RWPE2 (cell line): ENCODE results near the gene ARHGEF37.

Experiments used
- ATAC-seq: fragments of 200-7000 bp; cut with Tn5 transposase; 3 replicates; pipeline ENCODE4 v1.9.1; 2021; ENCODE audit warnings: low read depth
- DNase-seq: peaks from one replicate; pipeline ENCODE4 v3.0.0-alpha.2; 2020; ENCODE audit warnings: low spot score
- H3K27ac ChIP-seq: fragments of 450-650 bp; 2 replicates; pipeline ENCODE4 v1.5.1; 2017; ENCODE audit warnings: mild to moderate bottlenecking; ENCODE audit not compliant: poor library complexity, severe bottlenecking
- H3K27me3 ChIP-seq: fragments of 250-450 bp; sonication (Bioruptor Pico); 2 replicates; pipeline ENCODE4 v1.5.1; 2021; ENCODE audit warnings: mild to moderate bottlenecking, moderate library complexity; ENCODE audit not compliant: insufficient read depth, poor library complexity, severe bottlenecking
- H3K36me3 ChIP-seq: fragments of 250-450 bp; sonication (Bioruptor Pico); 2 replicates; pipeline ENCODE4 v1.5.1; 2020; ENCODE audit warnings: low read depth, mild to moderate bottlenecking, moderate library complexity
- H3K4me1 ChIP-seq: fragments of 250-450 bp; sonication (Bioruptor Pico); 2 replicates; pipeline ENCODE4 v1.5.1; 2021; ENCODE audit warnings: mild to moderate bottlenecking, moderate library complexity; ENCODE audit not compliant: insufficient read depth, poor library complexity, severe bottlenecking
- H3K4me3 ChIP-seq: fragments of 250-450 bp; sonication (Bioruptor Pico); 2 replicates; pipeline ENCODE4 v1.5.1; 2021; ENCODE audit warnings: mild to moderate bottlenecking, moderate library complexity; ENCODE audit not compliant: severe bottlenecking
- H3K9me3 ChIP-seq: fragments of 250-450 bp; sonication (Bioruptor Pico); 2 replicates; pipeline ENCODE4 v1.5.1; 2021; ENCODE audit warnings: mild to moderate bottlenecking, moderate library complexity; ENCODE audit not compliant: severe bottlenecking
- CTCF ChIP-seq: fragments of 450-650 bp; IDR thresholded peaks from one replicate; pipeline ENCODE4 v1.5.1; 2017; ENCODE audit warnings: mild to moderate bottlenecking, moderate library complexity; ENCODE audit not compliant: poor library complexity, severe bottlenecking

Gene ARHGEF37

GRCh38 chr5:149623473-149623872 lies 42.2 kb downstream of the ARHGEF37 start:
- DNase-seq (no peak), ATAC-seq (no peak)
- H3K27me3 ChIP-seq: no peaks in the 10 kb centered on the region
- H3K4me3 ChIP-seq: no peak overlapping the region
- no peak for TF ChIP-seq CTCF
- H3K9me3 ChIP-seq: no peaks in the 10 kb centered on the region
- no peak overlapping the region for H3K27ac ChIP-seq
- H3K4me1 ChIP-seq: peaks cover 10% of the 10 kb centered on the region
- H3K36me3 ChIP-seq: no peaks in the 10 kb centered on the region

- Histone ChIP-seq H3K9me3 (no peaks in the 10 kb centered on the region), H3K4me3 (no peak overlapping the region), H3K27ac (no peak overlapping the region), H3K27me3 (no peaks in the 10 kb centered on the region), H3K36me3 (no peaks in the 10 kb centered on the region), H3K4me1 (peaks cover 3% of the 10 kb centered on the region)
- ATAC-seq: no peak
- no peak for TF ChIP-seq CTCF
- DNase-seq: no peak
These were observed 45.8 kb downstream of the ARHGEF37 start for GRCh38 chr5:149627070-149627469.

GRCh38 chr5:149628221-149628620 lies 46.9 kb downstream of the ARHGEF37 start:
- Histone ChIP-seq H3K27ac (no peak overlapping the region), H3K4me1 (peaks cover 15% of the 10 kb centered on the region), H3K36me3 (no peaks in the 10 kb centered on the region), H3K27me3 (no peaks in the 10 kb centered on the region), H3K9me3 (no peaks in the 10 kb centered on the region), H3K4me3 (no peak overlapping the region)
- no peak for TF ChIP-seq CTCF
- no peak for DNase-seq
- ATAC-seq: no peak

- Histone ChIP-seq H3K27ac (no peak overlapping the region), H3K9me3 (no peaks in the 10 kb centered on the region), H3K36me3 (no peaks in the 10 kb centered on the region), H3K4me1 (peaks cover 22% of the 10 kb centered on the region), H3K27me3 (no peaks in the 10 kb centered on the region), H3K4me3 (no peak overlapping the region)
- no peak for DNase-seq
- no peak for TF ChIP-seq CTCF
- no peak for ATAC-seq
These were observed 47.6 kb downstream of the ARHGEF37 start for GRCh38 chr5:149628846-149629388.

- ATAC-seq: no peak
- Histone ChIP-seq H3K4me3 (no peak overlapping the region), H3K27ac (no peak overlapping the region)
These were observed 48.1 kb downstream of the ARHGEF37 start for GRCh38 chr5:149629421-149629820.

More at GRCh38 chr5:149629421-149629820, 48.1 kb downstream of the ARHGEF37 start:
- Histone ChIP-seq H3K4me1 (peaks cover 27% of the 10 kb centered on the region), H3K27me3 (no peaks in the 10 kb centered on the region), H3K9me3 (no peaks in the 10 kb centered on the region), H3K36me3 (no peaks in the 10 kb centered on the region)
- no peak for DNase-seq
- no peak for TF ChIP-seq CTCF
